GM12878 (cell line): ENCODE data around the gene CETP. TPM values are rescaled to one million over a fixed set of nuclear protein-coding genes. Genes with fewer than 3 reads are reported as not detected.
A peak's percentile ranks its signal among the peaks of the same experiment; 100 is the strongest.

Source experiments
- ATAC-seq: fragments of 200-7000 bp; cut with Tn5 transposase; 3 replicates; pipeline ENCODE4 v1.9.1; 2020; ENCODE audit warnings: mild to moderate bottlenecking, moderate library complexity
- BruUV-seq: library from RNA; stranded (reverse); fragments of 400-500 nt; replicated peaks from 2 replicates; lab custom pipeline; 2021; lab: Mats Ljungman, UMichigan
- CTCF ChIA-PET: fragments of 300-600 bp; sonication (Branson Sonifier 250); formaldehyde crosslinking; extraction: SDS; loops from one replicate; lab custom pipeline; 2021; ENCODE audit warnings: inconsistent platforms; lab: Yijun Ruan, JAX
- POLR2A ChIA-PET: fragments of 350-600 bp; formaldehyde crosslinking; extraction: SDS; loops from one replicate; lab custom pipeline; 2021; ENCODE audit warnings: inconsistent platforms; lab: Charles Lee
- RAD21 ChIA-PET: fragments of 300-600 bp; sonication (Branson Sonifier 250); formaldehyde crosslinking; loops from one replicate; lab custom pipeline; 2023; ENCODE audit warnings: antibody characterized with exemption; ENCODE audit not compliant: unreplicated experiment; lab: Charles Lee
- SMC1A ChIA-PET: fragments of 300-600 bp; sonication (Branson Sonifier 250); formaldehyde crosslinking; loops from one replicate; lab custom pipeline; 2023; ENCODE audit not compliant: unreplicated experiment, uncharacterized antibody; lab: Charles Lee
- DNase-seq: peaks from one replicate; pipeline ENCODE4 v3.0.0-alpha.2; 2011; ENCODE audit warnings: low read depth, low spot score
- FAIRE-seq: peaks from 3 replicates; lab custom pipeline; 2011; peaks lifted over from hg19 to GRCh38; lab: Jason Lieb, UNC
- H2AFZ ChIP-seq: 2 replicates; pipeline ENCODE4 v1.6.0; 2011; ENCODE audit warnings: low read depth, low read length, control low read depth; ENCODE audit not compliant: control insufficient read depth
- H3K27ac ChIP-seq: 2 replicates; pipeline ENCODE4 v1.5.1; 2011; ENCODE audit warnings: control low read depth; ENCODE audit not compliant: control insufficient read depth, insufficient read depth
- H3K27me3 ChIP-seq, 2 experiments: replicated peaks in 1 of 2; 2 replicates each; pipeline versions ENCODE4 v1.6.0 to v1.6.1; 2011; ENCODE audit warnings: low read length in 1 of 2; ENCODE audit not compliant: control insufficient read depth in 2 of 2, insufficient read depth in 2 of 2
- H3K36me3 ChIP-seq, 2 experiments: 2 replicates each; pipeline ENCODE4 v1.5.1; 2011; ENCODE audit warnings: low read length in 1 of 2; ENCODE audit not compliant: control insufficient read depth in 2 of 2, insufficient read depth in 2 of 2
- H3K4me1 ChIP-seq: 2 replicates; pipeline ENCODE4 v1.6.1; 2011; ENCODE audit warnings: mild to moderate bottlenecking, low read length, moderate library complexity, mixed read lengths; ENCODE audit not compliant: control insufficient read depth, insufficient read depth
- H3K4me2 ChIP-seq: 2 replicates; pipeline ENCODE4 v1.6.0; 2011; ENCODE audit warnings: control low read depth; ENCODE audit not compliant: control insufficient read depth, insufficient read depth
- H3K4me3 ChIP-seq: fragments of 200-600 bp; sonication (generic); 2 replicates; pipeline ENCODE4 v1.5.1; 2016
- H3K79me2 ChIP-seq: 2 replicates; pipeline ENCODE4 v1.6.0; 2011; ENCODE audit warnings: low read length; ENCODE audit not compliant: control insufficient read depth, insufficient read depth
- H3K9ac ChIP-seq: 2 replicates; pipeline ENCODE4 v1.8.0; 2011; ENCODE audit warnings: low read length, control low read depth, mixed read lengths; ENCODE audit not compliant: control insufficient read depth, insufficient read depth
- H3K9me3 ChIP-seq: replicated peaks from 3 replicates; pipeline ENCODE4 v1.5.1; 2011; ENCODE audit warnings: mild to moderate bottlenecking, low read length; ENCODE audit not compliant: control insufficient read depth, insufficient read depth
- H4K20me1 ChIP-seq: 2 replicates; pipeline ENCODE4 v1.6.0; 2011; ENCODE audit not compliant: control insufficient read depth, insufficient read depth
- ATF2 ChIP-seq: IDR thresholded peaks from 2 replicates; pipeline ENCODE4 v1.6.1; 2012; ENCODE audit warnings: low read length, inconsistent platforms
- BHLHE40 ChIP-seq, 2 experiments: fragments of 450-650 bp in 1 of 2; IDR thresholded peaks; 2 replicates each; pipeline ENCODE4 v1.6.1; 2011 to 2017; ENCODE audit warnings: low read depth in 2 of 2, borderline replicate concordance in 1 of 2, improper control_type of control experiment in 1 of 2, low read length in 1 of 2, mild to moderate bottlenecking in 1 of 2
- IKZF2 ChIP-seq, 2 experiments: fragments of 450-650 bp; IDR thresholded peaks; 2 replicates each; pipeline ENCODE4 v1.6.1; 2017; ENCODE audit warnings: mild to moderate bottlenecking in 2 of 2, moderate library complexity in 2 of 2
- MLLT1 ChIP-seq: fragments of 450-650 bp; IDR thresholded peaks from 2 replicates; pipeline ENCODE4 v1.6.1; 2016; ENCODE audit warnings: mild to moderate bottlenecking
- MTA2 ChIP-seq: fragments of 450-650 bp; IDR thresholded peaks from 2 replicates; pipeline ENCODE4 v1.6.1; 2016; ENCODE audit warnings: low read depth, mild to moderate bottlenecking, moderate library complexity
- MTA3 ChIP-seq: IDR thresholded peaks from 2 replicates; pipeline ENCODE4 v1.6.1; 2012; ENCODE audit warnings: low read length, inconsistent platforms, borderline replicate concordance
- NFXL1 ChIP-seq: fragments of 450-650 bp; IDR thresholded peaks from 2 replicates; pipeline ENCODE4 v1.6.1; 2017; ENCODE audit warnings: antibody characterized with exemption, mild to moderate bottlenecking, borderline replicate concordance
- NR2F1 ChIP-seq: fragments of 450-650 bp; conservative IDR thresholded peaks from 2 replicates; pipeline ENCODE4 v1.6.1; 2017; ENCODE audit warnings: mild to moderate bottlenecking
- PAX5 ChIP-seq: IDR thresholded peaks from 2 replicates; pipeline ENCODE4 v1.6.1; 2011; ENCODE audit warnings: low read depth, low read length, borderline replicate concordance
- RAD51 ChIP-seq: fragments of 450-650 bp; IDR thresholded peaks from 2 replicates; pipeline ENCODE4 v1.6.1; 2016; ENCODE audit warnings: moderate library complexity, mild to moderate bottlenecking, inconsistent platforms
- RELA ChIP-seq: fragments of 450-650 bp; IDR thresholded peaks from 2 replicates; pipeline ENCODE4 v1.8.0; 2014; ENCODE audit warnings: borderline replicate concordance; ENCODE audit not compliant: partially characterized antibody
- STAT1 ChIP-seq: fragments of 450-650 bp; conservative IDR thresholded peaks from 2 replicates; pipeline ENCODE4 v1.6.1; 2014; ENCODE audit warnings: antibody characterized with exemption, mild to moderate bottlenecking
- TARDBP ChIP-seq: IDR thresholded peaks from 2 replicates; pipeline ENCODE4 v1.6.1; 2016; ENCODE audit warnings: borderline replicate concordance
- ZNF24 ChIP-seq: fragments of 450-650 bp; IDR thresholded peaks from 2 replicates; pipeline ENCODE4 v1.6.1; 2017; ENCODE audit warnings: antibody characterized with exemption, mild to moderate bottlenecking
- ZNF274 ChIP-seq: IDR thresholded peaks from one replicate; pipeline ENCODE4 v1.8.0; 2011; ENCODE audit not compliant: insufficient read length, insufficient read depth
- ZNF687 ChIP-seq: fragments of 450-650 bp; IDR thresholded peaks from 2 replicates; pipeline ENCODE4 v1.6.1; 2017; ENCODE audit warnings: mild to moderate bottlenecking, moderate library complexity
- WGBS: methylation state at CpG from one replicate; pipeline ENCODE4 v1.1.6; 2016; ENCODE audit warnings: low lambda C conversion rate; ENCODE audit not compliant: insufficient replicate concordance, insufficient coverage; ENCODE audit errors: missing lambda C conversion rate; 5-methylcytosine and 5-hydroxymethylcytosine counted together
- in situ Hi-C: fragments of 300-500 bp; cut with MboI; formaldehyde crosslinking; loops from 9 replicates; pipeline ENCODE4 v1.14.3; 2018; ENCODE audit warnings: mixed read lengths
- intact Hi-C: fragments of 100-400 bp; cut with micrococcal nuclease; formaldehyde crosslinking; loops from one replicate; pipeline ENCODE4 v1.14.2; 2022; ENCODE audit not compliant: unreplicated experiment
- polyA plus RNA-seq, 11 experiments: library from polyadenylated mRNA; depleted of rRNA in 4 of 11; unstranded in 6 of 11; stranded (reverse) in 5 of 11; fragments of >200 nt; fragmentation: Nextera tagmentation in 4 of 11; fragmentation: Illumina TruSeq in 1 of 11; extraction: Ambion mirVana in 4 of 11; extraction: Trizol in 1 of 11; gene quantifications; 1 replicate in 1 of 11; 2 replicates in 10 of 11; pipeline versions ENCODE4 v1.2.1 to v1.2.3, GENCODE V29; 2011 to 2016; ENCODE audit warnings: inconsistent platforms in 2 of 11, missing spikeins in 2 of 11, low read depth in 1 of 11
- total RNA-seq, 4 experiments: library from RNA; depleted of rRNA in 3 of 4; stranded (reverse); fragments of >200 nt in 3 of 4; fragmentation: Illumina TruSeq in 1 of 4; extraction: Trizol in 1 of 4; gene quantifications; 2 replicates each; pipeline versions ENCODE4 v1.2.1 to v1.2.3, GENCODE V29; 2013 to 2021

Gene CETP
- total and polyA plus RNA-seq, 10 of the 15 experiments (the other 5 are each of a cell fraction or from before 2014, with no cell fraction given), result 1.2 to 6.4 (median 2.1) TPM

- ChIA-PET RAD21 (interaction anchor here (0.7 to 22.4 kb wide), 8 partner anchors 17 to 240 kb away, joined by 3 to 473 read pairs (median 28); partner anchors contain the start of gene CETP), CTCF (interaction anchor here (0.9 to 19.4 kb wide), 8 partner anchors 8 to 115 kb away, joined by 3 to 420 read pairs (median 10); partner anchors contain the start of gene CETP), SMC1A (interaction anchor here (1.0 to 31.6 kb wide), 8 partner anchors 9 to 318 kb away, joined by 3 to 604 read pairs (median 52); partner anchors contain the start of gene CETP), POLR2A (interaction anchor here (0.6 to 15.9 kb wide), 8 partner anchors 11 to 208 kb away, joined by 3 to 343 read pairs (median 42); partner anchors contain the start of gene HERPUD1)
- peaks cover 55% of the 10 kb centered on the region for H3K4me1 ChIP-seq
- H3K9ac ChIP-seq, result no peak overlapping the region
- H4K20me1 ChIP-seq, result no peaks in the 10 kb centered on the region
- H3K4me2 ChIP-seq, result no peak overlapping the region; the same call in 1 of the 2 replicates
- WGBS, result 98% methylated on average over 6 of the region's 6 CpGs
- H3K9me3 ChIP-seq, result no peaks in the 10 kb centered on the region
- FAIRE-seq (no peak), ATAC-seq (no peak), DNase-seq (no peak)
- no peak overlapping the region for H3K4me3 ChIP-seq
- H3K36me3 ChIP-seq, result no peaks in the 10 kb centered on the region
- no peak overlapping the region for H3K27ac ChIP-seq
- H2AFZ ChIP-seq, result no peak overlapping the region
- TSS peak; percentile 22 for BruUV-seq
- peaks cover 28% of the 10 kb centered on the region for H3K79me2 ChIP-seq
- H3K27me3 ChIP-seq, result no peaks in the 10 kb centered on the region
- intact Hi-C loops (no loop called here), in situ Hi-C loops (no loop called here)
- TF ChIP-seq ATF2 (no peak), STAT1 (no peak), MTA2 (peak; percentile 19; the same call in 1 of the 2 replicates), RAD51 (0 out of 2 replicates have a peak, but pooled peaks have one; percentile 21), ZNF687 (peak; percentile 20; the same call in 1 of the 2 replicates), ZNF274 (no peak), NFXL1 (no peak), MLLT1 (0 out of 2 replicates have a peak, but pooled peaks have one; percentile 16), RELA (no peak), ZNF24 (no peak), PAX5 (no peak), IKZF2 (IDR thresholded peaks at IDR 0.05) (peak in 1 of 2 experiments; percentile 46; a peak in 1 of 4 replicates), NR2F1 (peak; percentile 54), TARDBP (no peak), BHLHE40 (IDR thresholded peaks at IDR 0.05; ENCODE audit: borderline replicate concordance in 1 of 2, low read depth in 2 of 2, low read length in 1 of 2) (0 out of 4 replicates have a peak, but pooled peaks of 1 of the 2 experiments have one; percentile 29), MTA3 (no peak)
Observed at GRCh38 chr16:56984639-56985038, 22.9 kb downstream of the CETP start.
